Stimulated activated CD8-positive, alpha-beta memory T cell treated with anti-CD3 and anti-CD28 coated beads, Interleukin-7, amount 100 ng/mL, for 1 hour (primary cell): ENCODE results near the gene BTNL8.

Experiments
- DNase-seq, 2 donors: peaks; one replicate each; pipeline ENCODE4 v3.0.0-alpha.2; 2020; ENCODE audit warnings: low read depth in 2 of 2

Gene BTNL8

GRCh38 chr5:180898621-180899246 is at the start of gene BTNL8:
Gene BTNL8 (plus strand): TSS chr5:180899159. CDS start chr5:180899311, 152 bp downstream.
- no peak for DNase-seq

- no peak for DNase-seq
Observed at GRCh38 chr5:180849827-180850226, 49.1 kb upstream of the BTNL8 start.

GRCh38 chr5:180850434-180851078 is 48.4 kb upstream of the BTNL8 start:
- no peak for DNase-seq

- no peak for DNase-seq
Observed at GRCh38 chr5:180852495-180852894, 46.5 kb upstream of the BTNL8 start.

GRCh38 chr5:180853121-180853847 is 45.7 kb upstream of the BTNL8 start:
- no peak for DNase-seq

GRCh38 chr5:180853848-180854176 is 45.1 kb upstream of the BTNL8 start:
- no peak for DNase-seq

GRCh38 chr5:180858586-180858985 is 40.4 kb upstream of the BTNL8 start:
- DNase-seq = no peak

- no peak for DNase-seq
Observed at GRCh38 chr5:180860273-180860886, 38.6 kb upstream of the BTNL8 start.

- peak; percentile 69 to 77 for DNase-seq
Observed at GRCh38 chr5:180860887-180861822, 37.8 kb upstream of the BTNL8 start, which contains the start of gene ZFP62. Gene ZFP62 (minus strand): TSS chr5:180861276. CDS start chr5:180861219, 57 bp downstream.

- no peak for DNase-seq
Observed at GRCh38 chr5:180862645-180863044, 36.3 kb upstream of the BTNL8 start.

- no peak for DNase-seq
Observed at GRCh38 chr5:180865981-180866695, 32.8 kb upstream of the BTNL8 start.

GRCh38 chr5:180866985-180867384 is 32.0 kb upstream of the BTNL8 start:
- no peak for DNase-seq

GRCh38 chr5:180868960-180869359 is 30.0 kb upstream of the BTNL8 start:
- peak in 1 of 2 donors; percentile 35 for DNase-seq

GRCh38 chr5:180869587-180869986 is 29.4 kb upstream of the BTNL8 start:
- DNase-seq = no peak

GRCh38 chr5:180870276-180871068 is 28.5 kb upstream of the BTNL8 start:
- DNase-seq = no peak

- no peak for DNase-seq
Observed at GRCh38 chr5:180872419-180872818, 26.5 kb upstream of the BTNL8 start.

- no peak for DNase-seq
Observed at GRCh38 chr5:180873615-180874520, 25.1 kb upstream of the BTNL8 start.

GRCh38 chr5:180874804-180875582 is 24.0 kb upstream of the BTNL8 start:
- DNase-seq = no peak
